Small intestine (tissue), 7 donors: ENCODE data around the gene SLC26A3. TPM values are rescaled to one million over a fixed set of nuclear protein-coding genes. Genes with fewer than 3 reads are reported as not detected.

Experiments
- DNase-seq, 2 donors: peaks; one replicate each; pipeline versions ENCODE4 v3.0.0 to v3.0.0-alpha.2; 2013
- FAIRE-seq: peaks from 2 replicates; lab custom pipeline; 2012; peaks lifted over from hg19 to GRCh38; lab: Jason Lieb, UNC
- H3K27ac ChIP-seq, 3 donors: one replicate each; pipeline ENCODE4 v1.5.1; 2013; ENCODE audit warnings: low read length in 2 of 3, mild to moderate bottlenecking in 2 of 3, control low read depth in 1 of 3, inconsistent platforms in 1 of 3, low read depth in 1 of 3, moderate library complexity in 1 of 3
- H3K27me3 ChIP-seq, 3 donors: one replicate each; pipeline ENCODE4 v1.6.1; 2013; ENCODE audit warnings: low read length in 3 of 3, inconsistent platforms in 1 of 3; ENCODE audit not compliant: control insufficient read depth in 3 of 3, insufficient read depth in 3 of 3
- H3K36me3 ChIP-seq, 3 donors: one replicate each; pipeline ENCODE4 v1.6.1; 2013; ENCODE audit warnings: low read length in 3 of 3, inconsistent platforms in 1 of 3, low read depth in 1 of 3, mild to moderate bottlenecking in 1 of 3, moderate library complexity in 1 of 3; ENCODE audit not compliant: control insufficient read depth in 3 of 3, insufficient read depth in 2 of 3
- H3K4me1 ChIP-seq, 3 donors: one replicate each; pipeline ENCODE4 v1.6.1; 2013; ENCODE audit warnings: low read length in 2 of 3, inconsistent platforms in 1 of 3, low read depth in 1 of 3, mild to moderate bottlenecking in 1 of 3, moderate library complexity in 1 of 3; ENCODE audit not compliant: control insufficient read depth in 3 of 3, insufficient read depth in 2 of 3
- H3K4me3 ChIP-seq, 3 donors: one replicate each; pipeline ENCODE4 v1.5.1; 2013; ENCODE audit warnings: low read length in 3 of 3, control low read depth in 1 of 3, inconsistent platforms in 1 of 3, low read depth in 1 of 3, mild to moderate bottlenecking in 1 of 3, moderate library complexity in 1 of 3
- H3K9me3 ChIP-seq, 2 donors: one replicate each; pipeline ENCODE4 v1.6.1; 2013; ENCODE audit warnings: low read depth in 1 of 2, low read length in 1 of 2; ENCODE audit not compliant: control insufficient read depth in 2 of 2, insufficient read depth in 1 of 2
- WGBS, 3 donors: extraction: QIAGEN DNeasy Blood & Tissue Kit; methylation state at CpG; one replicate each; pipeline ENCODE4 v1.1.7; 2013; 5-methylcytosine and 5-hydroxymethylcytosine counted together
- polyA plus RNA-seq, 4 donors: library from polyadenylated mRNA; stranded (reverse) in 3 of 4; unstranded in 1 of 4; fragments of 200-250 nt in 3 of 4; fragments of 120-200 nt in 1 of 4; gene quantifications; one replicate each; pipeline versions ENCODE4 v1.2.1 to v1.2.3, GENCODE V29; 2013
- donor health status: healthy with polysubstance abuse.
- donor health status: control.
- donor health status: control.
- donor health status: Bipolar disorder and iron deficiency.
- donor health status: healthy.

The SLC26A3 gene
- polyA plus RNA-seq, 4 donors, result 56.0 to 295 (median 96.4) TPM

DNA sequence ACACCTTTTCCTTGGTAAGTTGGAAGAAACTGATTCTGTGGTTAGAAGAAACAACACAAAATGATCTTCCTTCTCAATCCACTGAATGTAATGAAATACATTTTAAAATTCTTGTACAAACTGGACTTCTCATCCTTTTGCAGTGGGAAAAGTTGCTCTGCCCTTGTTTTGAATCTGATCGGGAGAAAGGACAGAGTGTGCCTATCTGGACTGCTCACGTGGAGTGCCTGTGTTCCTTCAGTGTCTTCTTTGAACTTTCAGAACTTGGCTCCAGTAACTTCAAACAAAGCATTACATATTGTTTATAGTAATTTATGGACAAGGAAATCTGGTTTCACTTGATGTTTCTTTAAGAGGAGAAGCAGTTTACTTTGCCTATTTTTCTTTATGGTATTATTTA lies 17.1 kb downstream of the SLC26A3 start:
- Histone ChIP-seq H3K4me1 (peaks cover 0 to 3% (median 0%) of the 10 kb centered on the region in 3 donors), H3K9me3 (no peaks in the 10 kb centered on the region), H3K27me3 (no peaks in the 10 kb centered on the region), H3K36me3 (peaks cover 0 to 32% (median 22%) of the 10 kb centered on the region in 3 donors), H3K27ac (no peak overlapping the region), H3K4me3 (no peak overlapping the region)
- 19 to 31% (median 23%) methylated on average over 2 of the region's 2 CpGs for WGBS, 3 donors
- DNase-seq (no peak), FAIRE-seq (peak; percentile 5)

DNA sequence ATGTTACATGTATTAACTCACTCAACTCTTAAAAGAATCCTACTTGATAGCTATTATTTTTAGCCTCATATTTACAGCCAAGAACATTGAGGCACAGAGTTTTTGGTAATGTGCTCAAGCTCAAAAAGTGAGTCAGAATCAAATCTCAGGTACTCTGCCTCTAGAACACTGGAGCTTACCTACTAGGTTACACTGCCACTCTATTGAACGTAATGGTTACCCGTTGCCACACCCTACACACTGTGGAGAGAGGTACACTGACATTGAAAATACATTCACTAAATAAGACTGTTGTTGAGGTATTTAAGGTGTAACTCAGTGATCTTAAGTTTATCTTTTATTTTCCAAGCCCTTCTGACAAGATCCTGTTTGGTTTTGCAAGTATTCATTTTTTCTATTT lies 17.9 kb downstream of the SLC26A3 start:
- no peaks in the 10 kb centered on the region for H3K27me3 ChIP-seq
- H3K36me3 ChIP-seq, result peaks cover 0 to 32% (median 18%) of the 10 kb centered on the region in 3 donors
- H3K4me3 ChIP-seq, result no peak overlapping the region
- peaks cover 0 to 6% (median 0%) of the 10 kb centered on the region in 3 donors for H3K4me1 ChIP-seq
- H3K27ac ChIP-seq, result no peak overlapping the region
- 61 to 78% (median 68%) methylated on average over 2 of the region's 2 CpGs for WGBS, 3 donors
- FAIRE-seq (no peak), DNase-seq (no peak)
- H3K9me3 ChIP-seq, result no peaks in the 10 kb centered on the region

DNA sequence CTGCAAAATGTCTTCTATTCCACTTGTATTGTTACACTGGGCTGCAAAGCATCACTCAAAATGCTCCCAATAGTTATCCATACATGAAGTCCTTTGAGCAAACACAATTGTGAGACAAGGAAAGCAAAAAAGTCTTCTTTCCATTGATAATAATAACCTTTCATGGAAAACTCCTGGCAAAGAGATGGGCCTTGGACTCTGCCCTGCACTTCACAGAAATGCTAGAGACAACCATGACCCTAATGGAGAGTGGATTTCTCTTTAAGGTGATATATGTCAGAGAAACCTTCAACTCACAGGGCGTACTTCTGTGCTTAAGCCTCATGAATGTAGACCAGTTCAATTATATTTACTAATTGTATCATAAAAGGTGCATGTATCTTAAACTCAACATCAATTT lies 19.4 kb downstream of the SLC26A3 start:
- Histone ChIP-seq H3K9me3 (no peaks in the 10 kb centered on the region), H3K27me3 (no peaks in the 10 kb centered on the region), H3K4me3 (no peak overlapping the region), H3K4me1 (peaks cover 0 to 15% (median 0%) of the 10 kb centered on the region in 3 donors), H3K27ac (no peak overlapping the region), H3K36me3 (peaks cover 0 to 26% (median 12%) of the 10 kb centered on the region in 3 donors)
- no peak for FAIRE-seq
- no peak for DNase-seq
- WGBS, 3 donors, result 89 to 97% (median 94%) methylated on average over 1 of the region's 1 CpG

DNA sequence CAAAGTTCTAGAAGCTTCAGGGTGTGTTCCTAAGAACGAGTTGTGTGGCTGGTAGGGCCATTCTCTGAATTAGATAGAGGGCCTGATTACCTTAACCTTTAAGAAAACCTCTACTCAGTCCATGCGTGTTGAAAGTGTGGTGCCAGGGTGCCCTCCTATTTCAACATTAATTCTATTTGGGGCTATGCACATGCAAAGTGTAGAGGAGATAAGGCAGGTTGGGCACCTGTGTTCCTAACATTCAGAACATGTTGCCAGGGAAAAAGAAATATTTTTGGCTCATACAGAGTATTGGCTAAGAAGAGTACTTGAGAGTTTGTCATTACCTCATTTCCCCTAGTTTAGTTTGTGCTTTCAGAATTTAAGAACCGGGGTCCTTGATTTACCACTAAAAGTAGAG lies 20.6 kb downstream of the SLC26A3 start:
- WGBS, 3 donors, result 65 to 77% (median 73%) methylated on average over 3 of the region's 3 CpGs
- Histone ChIP-seq H3K36me3 (peaks cover 0 to 21% (median 18%) of the 10 kb centered on the region in 3 donors), H3K9me3 (no peaks in the 10 kb centered on the region), H3K4me3 (no peak overlapping the region), H3K27ac (no peak overlapping the region), H3K27me3 (no peaks in the 10 kb centered on the region), H3K4me1 (peaks cover 0 to 22% (median 0%) of the 10 kb centered on the region in 3 donors)
- no peak for FAIRE-seq
- no peak for DNase-seq

DNA sequence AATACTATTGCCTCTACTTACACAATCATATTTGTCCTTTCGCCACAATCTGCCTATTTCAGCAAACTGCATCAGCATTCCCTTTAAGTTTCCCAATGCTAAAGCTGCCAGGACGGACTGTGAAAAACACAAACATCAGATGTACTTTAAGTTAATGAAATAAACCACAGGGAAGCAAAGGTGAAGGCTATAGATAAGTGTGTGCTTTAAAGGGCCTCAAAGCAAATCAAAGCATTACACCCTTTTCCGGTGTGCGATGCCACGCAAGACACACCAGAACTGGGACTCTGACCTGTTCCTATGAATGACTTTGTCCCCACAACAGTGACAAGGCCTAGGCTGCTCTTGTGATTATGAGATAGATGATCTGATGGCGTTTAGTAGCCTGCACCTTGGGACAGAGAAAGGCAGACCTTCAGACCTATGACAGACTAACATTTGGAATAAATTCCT lies 23.4 kb downstream of the SLC26A3 start:
- FAIRE-seq (no peak), DNase-seq (peak; percentile 87 to 95)
- H3K9me3 ChIP-seq, result no peaks in the 10 kb centered on the region
- peaks cover 0 to 25% (median 17%) of the 10 kb centered on the region in 3 donors for H3K36me3 ChIP-seq
- WGBS, 3 donors, result 15 to 52% (median 33%) methylated on average over 6 of the region's 6 CpGs
- H3K4me1 ChIP-seq, result peaks cover 0 to 22% (median 0%) of the 10 kb centered on the region in 3 donors
- no peaks in the 10 kb centered on the region for H3K27me3 ChIP-seq
- H3K4me3 ChIP-seq, result no peak overlapping the region
- H3K27ac ChIP-seq, result peak overlapping the region in 1 of 3 donors; percentile 44

DNA sequence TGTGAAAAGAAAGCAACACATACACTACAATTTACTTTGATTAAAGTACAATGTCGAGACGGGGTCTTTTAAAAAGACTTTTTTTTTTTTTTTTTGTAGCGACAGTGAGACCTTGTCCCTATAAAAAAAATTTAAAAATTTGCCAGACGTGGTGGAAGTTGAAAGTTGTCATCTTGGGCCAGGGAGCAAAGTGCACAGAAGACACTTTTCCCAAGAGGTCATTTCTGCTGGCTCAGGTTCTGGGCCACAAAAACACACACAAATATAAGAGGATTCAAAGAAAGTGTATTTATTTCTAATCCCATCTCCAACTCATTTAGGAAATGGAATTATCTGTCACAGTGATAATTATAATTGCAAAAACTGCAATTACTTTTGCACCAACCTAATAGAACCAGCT lies 24.7 kb downstream of the SLC26A3 start:
- Histone ChIP-seq H3K4me1 (peaks cover 0 to 22% (median 0%) of the 10 kb centered on the region in 3 donors), H3K4me3 (no peak overlapping the region), H3K36me3 (peaks cover 0 to 33% (median 19%) of the 10 kb centered on the region in 3 donors), H3K27me3 (no peaks in the 10 kb centered on the region), H3K9me3 (no peaks in the 10 kb centered on the region), H3K27ac (no peak overlapping the region)
- 68 to 78% (median 69%) methylated on average over 4 of the region's 4 CpGs for WGBS, 3 donors
- DNase-seq (no peak), FAIRE-seq (no peak)

DNA sequence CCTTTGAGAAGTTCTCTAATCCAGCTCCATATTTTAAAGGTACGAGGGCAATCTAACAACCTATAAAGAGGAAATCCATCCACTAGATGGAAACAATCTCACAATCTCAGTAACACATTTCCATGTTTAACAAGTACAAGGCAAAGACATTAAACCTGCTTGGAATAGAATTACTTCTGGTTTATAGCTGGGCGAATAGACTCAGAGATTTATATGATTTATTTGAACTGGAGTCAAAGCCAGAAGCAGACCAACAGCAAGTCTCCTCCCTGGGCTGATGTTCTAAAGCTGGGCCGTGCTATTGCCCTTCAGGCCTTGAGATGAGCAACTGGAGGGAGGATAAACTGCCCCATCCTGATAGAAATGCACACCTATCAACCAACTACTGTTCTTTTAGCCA lies 25.3 kb downstream of the SLC26A3 start:
- Histone ChIP-seq H3K36me3 (peaks cover 0 to 31% (median 16%) of the 10 kb centered on the region in 3 donors), H3K27me3 (no peaks in the 10 kb centered on the region), H3K9me3 (no peaks in the 10 kb centered on the region), H3K27ac (no peak overlapping the region), H3K4me3 (no peak overlapping the region), H3K4me1 (peaks cover 0 to 22% (median 0%) of the 10 kb centered on the region in 3 donors)
- no peak for FAIRE-seq
- 85 to 91% (median 87%) methylated on average over 3 of the region's 3 CpGs for WGBS, 3 donors
- DNase-seq, result no peak

DNA sequence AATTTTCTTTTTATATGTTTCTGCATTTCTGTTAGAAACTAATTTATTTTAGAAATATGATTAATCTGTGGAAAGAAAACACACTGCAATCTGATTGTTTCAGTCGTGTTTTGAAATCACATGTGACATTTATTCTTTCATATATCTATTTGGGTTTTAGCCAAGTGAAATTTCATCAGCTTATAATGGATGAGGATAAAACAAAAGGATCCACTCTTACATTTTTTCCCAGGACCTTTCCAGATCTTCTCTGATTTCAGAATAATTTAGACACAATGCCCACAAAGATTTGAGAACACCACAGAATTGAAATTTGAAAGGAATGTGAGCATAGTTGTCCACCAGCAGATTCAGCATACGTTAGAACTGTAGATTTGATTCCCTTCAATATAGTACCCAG lies 30.0 kb downstream of the SLC26A3 start:
- WGBS, 3 donors, result 50 to 52% (median 52%) methylated on average over 2 of the region's 2 CpGs
- Histone ChIP-seq H3K27ac (no peak overlapping the region), H3K4me1 (peaks cover 0 to 2% (median 0%) of the 10 kb centered on the region in 3 donors), H3K36me3 (peaks cover 3 to 33% (median 32%) of the 10 kb centered on the region in 3 donors), H3K27me3 (no peaks in the 10 kb centered on the region), H3K9me3 (no peaks in the 10 kb centered on the region), H3K4me3 (no peak overlapping the region)
- FAIRE-seq (no peak), DNase-seq (no peak)

DNA sequence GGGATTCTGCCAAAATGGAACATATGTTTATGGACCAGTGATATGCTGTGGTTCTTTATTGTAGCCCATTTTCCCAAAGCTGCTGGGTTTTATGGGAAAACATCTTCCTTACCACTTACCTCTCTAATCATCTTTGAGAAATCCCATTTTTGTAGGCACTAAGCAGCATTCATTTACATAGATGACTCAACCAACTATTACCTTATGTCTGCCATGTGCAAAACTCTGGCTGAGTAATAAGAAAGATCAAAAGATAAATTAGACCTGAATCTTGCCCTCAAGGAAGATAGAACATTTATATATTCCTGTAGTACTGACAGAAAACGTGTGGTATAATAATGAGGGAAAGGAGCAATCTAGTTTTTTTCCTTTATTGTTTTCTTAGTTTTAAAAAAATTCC lies 34.8 kb downstream of the SLC26A3 start:
- FAIRE-seq, result no peak
- WGBS, 3 donors, result 58 to 78% (median 75%) methylated on average over 1 of the region's 1 CpG
- no peaks in the 10 kb centered on the region for H3K27me3 ChIP-seq

More for the DNA sequence above, 34.8 kb downstream of the SLC26A3 start:
- no peak for DNase-seq
- Histone ChIP-seq H3K4me3 (no peak overlapping the region), H3K27ac (no peak overlapping the region), H3K9me3 (no peaks in the 10 kb centered on the region), H3K36me3 (peaks cover 3 to 34% (median 13%) of the 10 kb centered on the region in 3 donors), H3K4me1 (no peaks in the 10 kb centered on the region)
